ENCODE measurements around the gene ADH7.

ADH7 gene

GRCh38 chr4:99366491-99366890 lies 68.7 kb downstream of the ADH7 start:
- TF ChIP-seq GATA2 (IDR thresholded peaks at IDR 0.05; ENCODE audit: low read depth, low read length) (no peak), GATA3 (IDR thresholded peaks at IDR 0.05; ENCODE audit: low read depth, low read length) (no peak)

DNA sequence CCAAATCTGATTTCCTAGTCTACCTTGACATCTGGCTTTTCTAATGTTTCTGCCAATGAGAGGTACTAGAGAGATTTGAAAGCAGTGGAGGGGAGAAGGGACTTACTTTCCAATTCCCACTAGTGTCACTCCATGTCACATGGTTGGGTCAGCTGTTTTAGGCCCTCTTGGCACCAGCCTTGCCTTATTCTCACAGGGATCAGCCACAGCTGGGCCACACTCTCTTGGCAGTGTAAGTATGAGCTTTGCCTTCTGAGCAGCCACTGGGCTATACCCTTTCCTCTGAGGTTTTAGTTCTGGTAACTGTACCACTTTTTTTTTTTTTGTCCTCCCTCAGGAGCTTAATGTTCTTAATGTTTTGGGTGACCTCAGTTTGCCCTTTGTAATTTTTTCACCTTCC lies 72.4 kb downstream of the ADH7 start:
- TF ChIP-seq GATA3 (IDR thresholded peaks at IDR 0.05; ENCODE audit: low read depth, low read length) (no peak), GATA2 (IDR thresholded peaks at IDR 0.05; ENCODE audit: low read depth, low read length) (no peak)
